ENCODE data around the gene STIMATE.

Gene STIMATE

DNA sequence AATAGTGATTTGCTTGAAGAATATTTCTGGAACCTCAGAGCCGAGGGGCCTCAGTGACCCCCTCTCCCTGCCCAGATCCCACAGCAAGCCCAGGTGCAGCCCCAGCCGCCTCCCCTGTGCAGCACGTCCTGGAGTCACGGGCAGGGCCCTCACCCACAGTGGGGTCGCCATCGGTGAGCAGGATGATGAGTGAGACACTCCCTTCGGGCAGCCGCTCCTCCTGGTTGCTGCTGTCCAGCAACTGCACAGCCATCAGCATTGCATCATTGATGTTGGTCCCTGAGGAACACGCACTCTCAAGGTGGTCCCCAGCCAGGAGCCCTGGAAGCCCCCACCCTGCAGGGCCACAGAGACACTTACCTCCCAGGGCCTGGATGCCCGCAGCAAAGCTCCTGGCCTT lies 73.3 kb downstream of the STIMATE start:
- in situ Hi-C loops (cut with MboI; ENCODE audit: low sequenced_read_pairs) = no loop called here

- in situ Hi-C loops (cut with MboI; ENCODE audit: low sequenced_read_pairs) = no loop called here
Measured at GRCh38 chr3:52822363-52822762, 75.0 kb downstream of the STIMATE start.

DNA sequence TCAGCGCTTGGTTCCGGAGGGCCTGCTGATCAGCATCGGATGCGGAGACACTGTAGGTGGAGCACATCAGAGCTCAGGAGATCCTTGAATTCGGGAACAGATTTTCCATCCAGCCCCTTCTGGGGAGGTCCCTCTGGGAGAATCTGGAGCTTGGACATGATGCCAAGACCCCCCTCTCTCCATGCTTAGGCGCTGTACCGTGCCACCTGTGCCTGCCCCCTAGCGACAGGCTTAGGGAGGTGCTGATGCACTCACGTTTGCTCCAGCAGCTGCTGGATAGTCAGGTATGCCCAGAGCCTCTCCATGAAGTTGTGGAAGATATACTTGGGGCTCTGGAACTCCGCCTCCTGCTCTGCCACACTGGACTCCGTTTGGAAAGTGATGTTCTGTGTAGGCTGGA lies 76.6 kb downstream of the STIMATE start:
- in situ Hi-C loops (cut with MboI; ENCODE audit: low sequenced_read_pairs) = no loop called here

- in situ Hi-C loops (cut with MboI; ENCODE audit: low sequenced_read_pairs) = no loop called here
Measured at GRCh38 chr3:52819936-52820335, 77.4 kb downstream of the STIMATE start.

DNA sequence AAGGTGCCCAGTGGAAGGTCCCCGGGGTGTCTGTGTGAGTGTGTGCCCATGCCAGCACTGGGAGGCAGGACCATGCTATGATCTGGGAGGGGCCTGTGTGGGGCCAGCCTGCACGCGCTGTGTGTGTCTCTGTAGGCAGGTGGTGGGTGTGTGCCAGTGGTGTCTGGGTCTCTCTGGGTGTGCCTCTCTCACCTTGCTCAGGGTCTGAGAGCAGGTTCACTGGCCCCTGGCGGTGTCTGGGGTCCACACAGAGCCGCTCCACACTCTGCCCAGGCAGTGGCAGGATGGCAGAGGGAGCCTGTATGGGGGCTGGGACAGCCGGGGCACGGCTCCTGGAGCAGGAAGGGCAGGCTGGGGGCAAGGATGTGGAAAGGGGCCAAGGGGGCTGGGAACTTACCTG lies 79.5 kb downstream of the STIMATE start:
- in situ Hi-C loops (cut with MboI; ENCODE audit: low sequenced_read_pairs) = no loop called here

DNA sequence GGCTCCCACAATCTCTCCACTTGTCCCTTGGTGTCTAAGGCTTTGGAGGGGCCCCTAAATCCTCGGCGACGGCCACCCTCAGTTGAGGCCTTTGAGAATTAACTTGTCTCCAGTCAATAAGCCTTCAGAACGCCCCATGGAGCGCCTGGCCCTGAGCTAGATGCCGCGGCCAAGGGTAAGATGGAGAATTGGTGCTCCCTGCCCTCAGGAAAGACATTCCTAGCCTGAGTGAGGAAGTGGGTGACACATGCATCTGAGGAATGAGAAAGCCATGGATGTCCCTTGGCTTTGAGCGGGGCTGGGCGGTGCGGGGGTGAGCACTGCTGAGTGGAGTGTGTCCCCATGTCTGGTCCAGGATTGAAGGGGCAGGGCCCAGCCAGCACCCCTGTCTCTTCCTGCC lies 80.1 kb downstream of the STIMATE start:
- in situ Hi-C loops (cut with MboI; ENCODE audit: low sequenced_read_pairs) = no loop called here

DNA sequence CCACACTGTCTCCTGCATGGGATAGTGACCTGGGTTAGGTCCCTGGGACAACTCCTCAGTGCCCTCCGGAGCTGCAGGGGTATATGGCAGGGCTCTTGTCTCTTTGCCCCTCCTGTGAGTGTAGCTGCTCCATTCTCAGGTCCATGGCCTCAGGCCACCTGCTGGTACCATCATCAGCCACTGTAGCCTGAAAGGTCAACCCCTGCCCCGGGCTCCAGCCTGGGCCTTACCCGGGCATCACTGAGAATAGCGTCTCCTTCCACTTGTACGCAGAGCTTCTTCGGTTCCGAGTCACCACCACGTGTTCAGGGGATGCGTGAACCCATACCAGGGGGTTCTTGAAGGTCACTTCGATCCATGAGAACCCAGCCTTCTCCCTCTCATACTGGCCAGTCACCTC lies 80.7 kb downstream of the STIMATE start:
- in situ Hi-C loops (cut with MboI; ENCODE audit: low sequenced_read_pairs) = no loop called here

DNA sequence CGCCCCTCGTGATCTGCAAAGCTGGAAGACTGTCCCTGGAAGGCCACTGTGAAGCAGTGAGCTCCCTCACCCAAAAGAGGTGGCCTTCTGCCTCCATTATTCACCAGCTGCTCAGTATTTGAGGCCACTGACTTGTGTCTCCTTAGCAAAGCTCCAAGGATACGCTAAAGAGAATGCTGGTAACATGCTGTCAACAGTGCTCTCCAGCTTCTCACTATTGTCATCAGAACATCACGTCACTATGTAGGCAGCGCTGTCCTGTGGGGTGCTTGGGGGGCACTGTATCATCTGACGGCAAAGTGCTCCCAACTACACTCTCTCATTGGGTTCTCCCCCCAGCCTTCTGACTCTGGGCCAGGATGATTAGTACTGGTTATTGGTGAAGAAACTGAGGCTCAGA lies 81.1 kb downstream of the STIMATE start:
- in situ Hi-C loops (cut with MboI; ENCODE audit: low sequenced_read_pairs) = no loop called here

DNA sequence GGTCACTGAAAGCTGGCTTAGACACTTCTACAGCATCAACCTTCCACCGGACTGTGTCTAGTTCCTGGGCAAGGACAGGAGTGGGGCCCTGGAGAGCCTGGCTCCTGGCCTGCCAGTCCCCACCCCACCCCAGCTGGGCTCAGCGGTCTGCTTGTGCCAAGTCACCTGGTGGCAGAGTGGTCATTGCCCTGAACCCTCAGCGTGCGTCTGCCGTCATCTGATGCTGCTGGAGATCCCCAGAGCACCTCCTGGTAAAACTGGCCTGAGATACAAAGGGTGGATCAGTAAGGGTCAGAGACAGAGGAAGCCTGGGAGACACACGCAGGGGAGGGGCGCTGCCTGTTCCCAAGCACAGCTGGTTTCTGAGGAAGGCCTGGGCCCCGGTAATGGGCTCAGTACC lies 83.5 kb downstream of the STIMATE start:
- in situ Hi-C loops (cut with MboI; ENCODE audit: low sequenced_read_pairs) = no loop called here

- in situ Hi-C loops (cut with MboI; ENCODE audit: low sequenced_read_pairs) = no loop called here
Measured at GRCh38 chr3:52811452-52812011, 85.8 kb downstream of the STIMATE start.

DNA sequence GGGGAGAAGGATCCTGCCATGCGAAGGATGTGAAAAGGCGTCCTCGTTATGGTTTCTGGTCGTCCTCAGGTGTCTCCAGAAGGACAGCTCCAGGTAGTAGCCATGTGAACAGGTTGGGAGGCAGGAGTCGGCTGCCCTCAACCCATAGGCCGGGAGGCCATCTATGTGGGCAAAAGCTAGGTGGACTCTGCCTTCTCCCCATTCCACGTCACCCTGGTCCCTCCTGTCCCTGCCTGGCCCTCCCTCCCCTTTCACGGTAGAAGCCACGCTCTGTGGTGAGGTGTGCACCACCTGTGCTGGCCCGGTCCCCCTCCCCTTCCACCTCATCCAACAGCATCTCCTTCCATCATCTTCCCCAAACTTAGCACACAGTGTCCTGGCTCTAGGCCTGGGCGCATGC lies 86.4 kb downstream of the STIMATE start:
- in situ Hi-C loops (cut with MboI; ENCODE audit: low sequenced_read_pairs) = no loop called here

GRCh38 chr3:52809662-52810377 lies 87.5 kb downstream of the STIMATE start:
- in situ Hi-C loops (cut with MboI; ENCODE audit: low sequenced_read_pairs) = no loop called here

- in situ Hi-C loops (cut with MboI; ENCODE audit: low sequenced_read_pairs) = no loop called here
Measured at GRCh38 chr3:52809149-52809548, 88.2 kb downstream of the STIMATE start.

DNA sequence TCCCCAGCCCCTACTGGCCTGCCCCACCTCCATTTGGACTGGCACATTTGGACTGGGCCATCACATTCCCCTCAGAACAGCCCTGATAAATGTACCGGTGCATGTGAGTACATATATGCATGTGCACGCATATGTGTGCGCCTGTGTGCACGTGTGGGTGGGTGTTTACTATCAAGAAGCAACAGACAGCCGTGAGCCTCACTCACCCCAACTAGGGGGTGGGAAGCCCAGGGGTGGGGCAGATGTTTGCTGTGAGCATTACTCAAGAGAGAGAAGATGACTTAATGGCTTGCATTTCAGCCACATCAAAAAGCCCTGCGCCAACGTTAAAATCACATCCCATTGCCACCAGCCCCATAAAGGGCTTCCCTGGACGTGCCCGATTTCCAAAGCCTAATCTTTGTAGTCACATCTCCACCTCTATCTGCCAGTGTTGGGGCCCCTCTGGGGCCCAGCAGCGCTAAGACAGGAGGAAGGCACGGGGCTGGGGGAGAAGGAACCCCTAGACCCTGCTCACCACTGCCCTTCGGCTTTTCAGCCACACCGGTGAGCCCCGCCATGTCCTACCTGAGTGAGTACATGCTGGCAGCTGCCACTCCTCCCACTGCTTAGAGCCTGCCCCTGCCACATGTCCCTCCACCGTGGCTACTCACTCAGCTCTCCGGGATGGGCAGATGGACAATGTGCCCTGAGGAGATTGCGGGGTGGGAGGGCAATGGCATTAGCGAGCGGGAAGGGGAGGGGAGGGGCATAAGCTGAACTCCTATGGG lies 91.9 kb downstream of the STIMATE start:
- in situ Hi-C loops (cut with MboI; ENCODE audit: low sequenced_read_pairs) = no loop called here

DNA sequence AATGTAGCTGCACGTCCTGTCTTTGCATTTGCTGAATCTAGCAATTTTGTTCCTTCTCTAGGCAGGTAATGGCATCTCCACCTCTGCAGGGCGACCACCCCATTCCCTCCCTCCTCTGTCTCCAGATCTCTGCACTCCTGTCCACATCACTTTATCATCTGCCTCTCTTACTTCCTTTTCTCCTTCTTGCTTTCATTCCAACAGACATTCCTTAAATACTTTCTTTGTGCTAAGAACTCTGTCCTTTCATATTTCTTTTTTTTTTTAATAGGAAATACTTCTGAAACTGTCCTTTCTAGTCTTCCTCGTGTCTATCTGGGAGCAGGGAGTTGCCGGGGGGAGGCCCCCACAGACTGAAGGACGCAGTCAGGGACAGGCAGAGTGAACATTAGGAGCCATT lies 95.5 kb downstream of the STIMATE start:
- in situ Hi-C loops (cut with MboI; ENCODE audit: low sequenced_read_pairs) = no loop called here

GRCh38 chr3:52800079-52800478 lies 97.3 kb downstream of the STIMATE start:
- in situ Hi-C loops (cut with MboI; ENCODE audit: low sequenced_read_pairs) = no loop called here

- in situ Hi-C loops (cut with MboI; ENCODE audit: low sequenced_read_pairs) = no loop called here
Measured at GRCh38 chr3:52798978-52799476, 98.3 kb downstream of the STIMATE start.

DNA sequence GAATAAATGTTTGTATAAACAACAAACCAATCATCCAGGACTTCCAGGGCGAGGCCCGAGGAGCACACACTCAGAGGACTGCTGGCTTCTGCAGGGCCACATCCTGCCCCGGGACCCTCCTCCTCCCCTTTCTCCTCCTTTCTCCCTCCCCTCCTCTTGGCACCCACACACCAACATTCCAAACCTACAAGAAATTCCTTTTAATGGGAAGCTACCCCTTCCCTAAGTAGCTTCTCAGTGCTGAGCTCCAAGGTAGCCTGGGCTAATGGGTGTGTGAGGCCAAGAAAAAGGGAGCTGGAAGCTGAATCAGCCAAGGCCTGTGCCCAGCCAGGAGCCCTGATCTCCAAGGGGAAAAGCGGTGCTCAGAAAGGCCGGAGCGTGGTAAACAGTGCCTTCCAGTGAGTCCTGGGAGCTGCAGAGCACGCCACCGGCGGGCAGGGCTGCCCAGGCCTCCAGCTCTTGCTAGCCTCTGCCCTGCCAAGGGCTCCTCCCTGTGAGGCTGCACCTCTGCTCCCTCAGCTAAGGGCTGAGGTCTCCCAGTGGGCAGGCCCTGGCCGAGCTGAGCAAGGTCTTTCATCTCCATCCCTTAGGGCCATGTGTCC lies 98.9 kb downstream of the STIMATE start:
- in situ Hi-C loops (cut with MboI; ENCODE audit: low sequenced_read_pairs) = no loop called here

GRCh38 chr3:52796411-52796810 lies 100.9 kb downstream of the STIMATE start:
- in situ Hi-C loops (cut with MboI; ENCODE audit: low sequenced_read_pairs) = no loop called here

DNA sequence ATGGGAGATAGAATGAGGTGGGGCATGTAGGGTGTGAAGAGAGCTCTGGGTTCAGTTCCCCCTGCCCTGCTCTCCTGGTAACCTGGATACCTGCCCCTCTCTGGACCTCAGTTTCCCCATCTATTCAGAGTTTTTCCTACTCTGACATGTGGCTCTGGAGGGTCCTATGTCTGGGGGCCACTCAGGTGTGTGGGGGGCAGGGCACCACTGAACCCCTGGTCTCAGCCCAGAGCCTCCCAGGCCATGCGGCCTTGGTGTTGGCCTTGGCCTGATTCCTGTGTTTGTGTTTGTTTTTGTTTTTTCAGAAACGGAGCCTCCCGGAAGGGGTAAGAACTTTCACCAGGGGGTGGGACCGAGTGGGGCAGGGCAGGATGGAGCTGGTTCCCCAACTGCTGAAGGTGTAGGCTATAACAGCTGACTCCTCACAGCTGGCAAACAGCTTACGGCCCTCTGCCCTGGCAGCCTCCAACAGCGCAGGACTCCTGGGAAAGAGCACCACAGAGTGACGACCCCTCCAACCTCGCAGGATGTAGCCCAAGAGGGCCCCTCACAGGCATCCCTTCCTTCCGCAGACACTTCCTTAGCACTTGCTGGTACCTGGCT lies 101.9 kb downstream of the STIMATE start:
- in situ Hi-C loops (cut with MboI; ENCODE audit: low sequenced_read_pairs) = no loop called here

- in situ Hi-C loops (cut with MboI; ENCODE audit: low sequenced_read_pairs) = no loop called here
Measured at GRCh38 chr3:52794612-52795099, 102.7 kb downstream of the STIMATE start, which contains the start of gene ITIH3. ITIH3 (plus strand) TSS chr3:52794796; CDS start chr3:52794804, 8 bp downstream.
